ENCODE measurements around the gene MYPN. TPM values are rescaled to one million over a fixed set of nuclear protein-coding genes. Genes with fewer than 3 reads are reported as not detected.

Gene MYPN
- total RNA-seq, 1 experiment from 2014 or later, result not detected

DNA sequence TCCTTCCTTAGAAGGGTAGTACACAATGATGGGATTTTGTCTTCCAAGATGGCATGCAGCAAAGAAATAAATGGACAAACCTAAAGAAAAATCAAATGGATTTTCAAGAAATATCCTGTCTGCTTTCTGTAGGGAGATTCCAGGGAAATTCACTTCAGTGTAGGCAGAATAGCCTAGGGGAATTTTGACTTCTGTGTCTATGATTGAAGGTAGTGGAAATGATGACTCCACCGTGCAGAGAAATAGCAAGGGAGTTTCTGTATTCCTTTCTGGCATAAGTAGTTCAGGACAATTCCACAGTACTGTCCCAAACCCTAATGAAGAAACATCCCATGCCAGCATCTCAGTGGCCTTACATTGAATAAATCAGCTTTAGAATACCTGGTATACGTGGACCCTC lies 113.1 kb downstream of the MYPN start:
- H3T11ph ChIP-seq (ENCODE audit: low read length), result no peak overlapping the region
- no peak overlapping the region for H4K8ac ChIP-seq (replicated peaks; ENCODE audit: insufficient read length, low read depth, low read length)
- H4K5ac ChIP-seq (ENCODE audit: insufficient read length, low read depth, low read length), result no peak overlapping the region
- H2AK5ac ChIP-seq (ENCODE audit: insufficient read length, low read length), result no peak overlapping the region
- H3K79me1 ChIP-seq (ENCODE audit: insufficient read depth, low read depth, low read length, poor library complexity, severe bottlenecking), result no peaks in the 10 kb centered on the region
- TF ChIP-seq, protein P1, sequence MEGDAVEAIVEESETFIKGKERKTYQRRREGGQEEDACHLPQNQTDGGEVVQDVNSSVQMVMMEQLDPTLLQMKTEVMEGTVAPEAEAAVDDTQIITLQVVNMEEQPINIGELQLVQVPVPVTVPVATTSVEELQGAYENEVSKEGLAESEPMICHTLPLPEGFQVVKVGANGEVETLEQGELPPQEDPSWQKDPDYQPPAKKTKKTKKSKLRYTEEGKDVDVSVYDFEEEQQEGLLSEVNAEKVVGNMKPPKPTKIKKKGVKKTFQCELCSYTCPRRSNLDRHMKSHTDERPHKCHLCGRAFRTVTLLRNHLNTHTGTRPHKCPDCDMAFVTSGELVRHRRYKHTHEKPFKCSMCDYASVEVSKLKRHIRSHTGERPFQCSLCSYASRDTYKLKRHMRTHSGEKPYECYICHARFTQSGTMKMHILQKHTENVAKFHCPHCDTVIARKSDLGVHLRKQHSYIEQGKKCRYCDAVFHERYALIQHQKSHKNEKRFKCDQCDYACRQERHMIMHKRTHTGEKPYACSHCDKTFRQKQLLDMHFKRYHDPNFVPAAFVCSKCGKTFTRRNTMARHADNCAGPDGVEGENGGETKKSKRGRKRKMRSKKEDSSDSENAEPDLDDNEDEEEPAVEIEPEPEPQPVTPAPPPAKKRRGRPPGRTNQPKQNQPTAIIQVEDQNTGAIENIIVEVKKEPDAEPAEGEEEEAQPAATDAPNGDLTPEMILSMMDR (conservative IDR thresholded peaks at IDR 0.05), result no peak
- H2BK15ac ChIP-seq (ENCODE audit: low read depth, low read length), result no peak overlapping the region
- H3K14ac ChIP-seq (ENCODE audit: insufficient read depth, low read length), result no peak overlapping the region
- no peak overlapping the region for H3K9ac ChIP-seq (ENCODE audit: extremely low read depth, insufficient read length, low read length)
- no peak overlapping the region for H2BK5ac ChIP-seq (ENCODE audit: insufficient read length, low read length)
- H3K27ac Mint-ChIP-seq, result no peak overlapping the region
- no peaks in the 10 kb centered on the region for H3K4me1 ChIP-seq (ENCODE audit: insufficient read depth, low read length)
- H3K9me3 Mint-ChIP-seq, result no peaks in the 10 kb centered on the region; a peak in 1 of 5 replicates
- H2BK20ac ChIP-seq (ENCODE audit: low read depth, low read length, poor library complexity, severe bottlenecking), result no peak overlapping the region
- no CpG with 5 or more reads among the region's 2 CpGs for WGBS (ENCODE audit: extremely low coverage, insufficient read length, low lambda C conversion rate)
- no peak overlapping the region for H3K4me2 ChIP-seq (ENCODE audit: insufficient read depth, insufficient read length, low read length)
- no peaks in the 10 kb centered on the region for H3K27me3 ChIP-seq (ENCODE audit: insufficient read depth, low read length)
- H3K27ac ChIP-seq (ENCODE audit: insufficient read length, low read depth, low read length), result no peak overlapping the region
- H3K79me2 ChIP-seq (ENCODE audit: insufficient read depth, low read length), result no peaks in the 10 kb centered on the region
- H4K91ac ChIP-seq (ENCODE audit: insufficient read length, low read depth, low read length), result no peak overlapping the region
- no peaks in the 10 kb centered on the region for H3K36me3 Mint-ChIP-seq (ENCODE audit: insufficient read depth in 1 of 3, low read depth in 3 of 3)
- peaks cover 4% of the 10 kb centered on the region for H4K20me1 ChIP-seq (ENCODE audit: control insufficient read depth, insufficient read depth, insufficient read length)
- no peaks in the 10 kb centered on the region for H3K9me3 ChIP-seq (ENCODE audit: control insufficient read depth, low read depth, low read length)
- H3K4ac ChIP-seq (ENCODE audit: low read depth, low read length), result no peak overlapping the region
- no peaks in the 10 kb centered on the region; a peak in 1 of 4 replicates for H3K4me1 Mint-ChIP-seq
- H2BK120ac ChIP-seq (ENCODE audit: low read depth, low read length, poor library complexity, severe bottlenecking), result no peak overlapping the region
- no peak overlapping the region for H2AFZ ChIP-seq (ENCODE audit: low read length)
- no peak for DNase-seq
- no peak overlapping the region for H2BK12ac ChIP-seq (ENCODE audit: insufficient read length, low read depth, low read length)
- no peak overlapping the region for H3K56ac ChIP-seq (ENCODE audit: insufficient read length, low read depth, low read length)
- H3K18ac ChIP-seq (ENCODE audit: insufficient read length, low read depth, low read length), result no peak overlapping the region
- H3K4me3 Mint-ChIP-seq, result no peak overlapping the region
- no peaks in the 10 kb centered on the region for H3K27me3 Mint-ChIP-seq (ENCODE audit: low read depth)
- no peaks in the 10 kb centered on the region for H3K23me2 ChIP-seq (ENCODE audit: insufficient read length, low read depth, low read length, poor library complexity, severe bottlenecking)
- no peak overlapping the region for H3K23ac ChIP-seq (ENCODE audit: insufficient read length, low read depth, low read length)

All from H9 (cell line).